Measurements from ENCODE around the gene PRAMEF26. TPM values are rescaled to one million over a fixed set of nuclear protein-coding genes. Genes with fewer than 3 reads are reported as not detected.
"Not testable (repeated sequence)": the region's sequence is repeated elsewhere in the genome, so short reads cannot be mapped to it uniquely, and the experiment has no call there.

The PRAMEF26 gene
- not detected in 2 replicates for total RNA-seq (2014; rRNA removed; shearing (Covaris generic))
- not detected in 2 replicates for polyA plus RNA-seq (2015; cell fraction: cytosol; rRNA removed)
- not detected in 2 replicates for polyA plus RNA-seq (2015; cell fraction: nucleus; rRNA removed)

GRCh38 chr1:13155909-13156308 lies at the start of gene PRAMEF26:
TSS of gene PRAMEF26 (minus strand) at chr1:13156009. CDS start at chr1:13153095, 2,914 bp downstream.
- DNase-seq (ENCODE audit: low read depth, low spot score); in situ Hi-C loops (cut with HindIII; ENCODE audit: low pct_unique_long_range_greater_than_20kb, low sequenced_read_pairs): not testable (repeated sequence)

- DNase-seq (ENCODE audit: low read depth, low spot score); in situ Hi-C loops (cut with HindIII; ENCODE audit: low pct_unique_long_range_greater_than_20kb, low sequenced_read_pairs): not testable (repeated sequence)
These were observed 45.5 kb upstream of the PRAMEF26 start, which contains the start of gene PRAMEF13 for GRCh38 chr1:13201309-13201708. TSS of gene PRAMEF13 (minus strand) at chr1:13201409. CDS start at chr1:13199589, 1,820 bp downstream.

DNA sequence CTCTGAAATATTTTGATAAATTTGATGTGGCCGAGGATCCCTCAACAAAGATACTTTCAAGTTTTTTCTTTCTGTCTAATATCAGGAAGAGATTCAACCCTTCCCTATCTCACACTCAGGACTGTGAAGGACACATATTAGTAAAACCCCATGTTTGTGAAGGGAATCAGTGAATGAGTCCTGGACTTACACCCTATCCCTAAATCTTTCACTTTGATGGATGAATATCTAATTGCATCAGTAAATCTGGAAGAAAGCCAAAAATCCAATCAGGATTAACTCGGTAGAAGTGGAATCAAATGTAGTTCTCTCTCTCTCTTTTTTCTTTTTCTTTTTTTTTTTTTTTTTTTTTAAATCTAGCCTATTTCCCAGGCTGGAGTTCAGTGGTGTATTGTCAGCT lies 15.7 kb upstream of the PRAMEF26 start, which contains the start of gene PRAMEF9:
TSS of gene PRAMEF9 (plus strand) at position 301 of the 400 bp plus-strand sequence. CDS start 3,433 bp downstream, outside the sequence.
- in situ Hi-C loops (cut with HindIII; ENCODE audit: low pct_unique_long_range_greater_than_20kb, low sequenced_read_pairs), result not testable (repeated sequence)

GRCh38 chr1:13165531-13165930 lies 9.7 kb upstream of the PRAMEF26 start, which contains the start of gene HNRNPCL4:
TSS of gene HNRNPCL4 (minus strand) at chr1:13165631. CDS start at chr1:13165467, 164 bp downstream.
- in situ Hi-C loops (cut with HindIII; ENCODE audit: low pct_unique_long_range_greater_than_20kb, low sequenced_read_pairs); DNase-seq (ENCODE audit: low read depth, low spot score): not testable (repeated sequence)

More for the DNA sequence above, 15.7 kb upstream of the PRAMEF26 start, which contains the start of gene PRAMEF9:
- DNase-seq (ENCODE audit: low read depth, low spot score), result not testable (repeated sequence)

- DNase-seq (ENCODE audit: low read depth, low spot score); in situ Hi-C loops (cut with HindIII; ENCODE audit: low pct_unique_long_range_greater_than_20kb, low sequenced_read_pairs): not testable (repeated sequence)
These were observed 39.1 kb downstream of the PRAMEF26 start, which contains the start of gene HNRNPCL2 for GRCh38 chr1:13116754-13117153. TSS of gene HNRNPCL2 (minus strand) at chr1:13116854. CDS start at chr1:13116400, 454 bp downstream.

Other genes starting within 250 kb of the PRAMEF26 start
- not detected in 2 replicates for gene PRAMEF7, start 239.4 kb downstream of the PRAMEF26 start, total RNA-seq (2014; rRNA removed; shearing (Covaris generic))
- not detected in 2 replicates for gene PRAMEF6, start 208.4 kb downstream of the PRAMEF26 start, total RNA-seq (2014; rRNA removed; shearing (Covaris generic))
- not detected in 2 replicates for gene PRAMEF27, start 99.4 kb downstream of the PRAMEF26 start, total RNA-seq (2014; rRNA removed; shearing (Covaris generic))
- gene HNRNPCL3, start 95.2 kb downstream of the PRAMEF26 start, total RNA-seq (2014; rRNA removed; shearing (Covaris generic)), result not detected in 2 replicates
- not detected in 2 replicates for gene PRAMEF25, start 85.2 kb downstream of the PRAMEF26 start, total RNA-seq (2014; rRNA removed; shearing (Covaris generic))
- not detected in 2 replicates for gene HNRNPCL2, start 39.2 kb downstream of the PRAMEF26 start, total RNA-seq (2014; rRNA removed; shearing (Covaris generic))
- gene HNRNPCL4, start 9.6 kb upstream of the PRAMEF26 start, total RNA-seq (2014; rRNA removed; shearing (Covaris generic)), result not detected in 2 replicates
- not detected in 2 replicates for gene PRAMEF9, start 15.8 kb upstream of the PRAMEF26 start, total RNA-seq (2014; rRNA removed; shearing (Covaris generic))
- gene PRAMEF13, start 45.4 kb upstream of the PRAMEF26 start, total RNA-seq (2014; rRNA removed; shearing (Covaris generic)), result not detected in 2 replicates
- not detected in 2 replicates for gene PRAMEF18, start 70.1 kb upstream of the PRAMEF26 start, total RNA-seq (2014; rRNA removed; shearing (Covaris generic))
- not detected in 2 replicates for gene PRAMEF5, start 98.2 kb upstream of the PRAMEF26 start, total RNA-seq (2014; rRNA removed; shearing (Covaris generic))
- gene PRAMEF8, start 129.1 kb upstream of the PRAMEF26 start, total RNA-seq (2014; rRNA removed; shearing (Covaris generic)), result not detected in 2 replicates
- gene PRAMEF33, start 147.5 kb upstream of the PRAMEF26 start, total RNA-seq (2014; rRNA removed; shearing (Covaris generic)), result not detected in 2 replicates
- gene PRAMEF15, start 159.6 kb upstream of the PRAMEF26 start, total RNA-seq (2014; rRNA removed; shearing (Covaris generic)), result not detected in 2 replicates
- not detected in 2 replicates for gene PRAMEF14, start 191.1 kb upstream of the PRAMEF26 start, total RNA-seq (2014; rRNA removed; shearing (Covaris generic))
- not detected in 2 replicates for gene PRAMEF19, start 215.9 kb upstream of the PRAMEF26 start, total RNA-seq (2014; rRNA removed; shearing (Covaris generic))
- not detected in 2 replicates for gene PRAMEF17, start 233.6 kb upstream of the PRAMEF26 start, total RNA-seq (2014; rRNA removed; shearing (Covaris generic))

All from SK-MEL-5 (cell line).